ENCODE results near the gene PHC2.

PHC2 gene

DNA sequence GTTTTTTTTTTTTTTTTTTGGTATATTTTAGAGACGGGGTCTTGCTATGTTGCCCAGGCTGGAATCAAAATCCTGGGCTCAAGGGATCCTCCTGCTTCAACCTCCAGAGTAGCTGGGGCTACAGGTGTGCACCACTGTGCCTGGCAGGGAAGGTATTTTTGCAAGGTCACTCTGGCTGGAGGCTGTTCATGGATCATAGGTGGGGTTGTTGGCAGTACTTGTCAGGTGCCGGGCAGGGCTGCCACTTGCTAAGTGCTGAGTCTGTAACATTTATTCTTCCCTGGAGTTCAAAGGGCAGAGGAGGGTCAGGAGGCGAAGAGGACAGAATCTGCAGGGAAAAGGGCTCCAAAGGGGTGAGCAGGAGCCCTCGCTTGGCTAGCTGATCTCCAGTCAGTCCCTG lies 134.1 kb downstream of the PHC2 start:
- no peaks in the 10 kb centered on the region for H3K36me3 ChIP-seq (ENCODE audit: insufficient read depth)
- no peak for TF ChIP-seq CTCF (conservative IDR thresholded peaks at IDR 0.05; ENCODE audit: low read depth, low read length)
- H3K27ac ChIP-seq, result no peak overlapping the region
- peaks cover 3% of the 10 kb centered on the region for H3K4me1 ChIP-seq (ENCODE audit: low read depth, poor library complexity, severe bottlenecking)
- no peak overlapping the region for H3K9ac ChIP-seq
- no peak overlapping the region for H3K4me3 ChIP-seq (IDR thresholded peaks at IDR 0.05; ENCODE audit: insufficient read depth, low read depth, low read length)
- H4K20me1 ChIP-seq (ENCODE audit: insufficient read depth), result no peaks in the 10 kb centered on the region
- H3K79me2 ChIP-seq (ENCODE audit: insufficient read depth, low read depth), result no peaks in the 10 kb centered on the region
- H2AFZ ChIP-seq (ENCODE audit: low read depth), result no peak overlapping the region
- H3K27me3 ChIP-seq (ENCODE audit: insufficient read depth, low read depth), result no peaks in the 10 kb centered on the region
- H3K4me2 ChIP-seq, result no peak overlapping the region

DNA sequence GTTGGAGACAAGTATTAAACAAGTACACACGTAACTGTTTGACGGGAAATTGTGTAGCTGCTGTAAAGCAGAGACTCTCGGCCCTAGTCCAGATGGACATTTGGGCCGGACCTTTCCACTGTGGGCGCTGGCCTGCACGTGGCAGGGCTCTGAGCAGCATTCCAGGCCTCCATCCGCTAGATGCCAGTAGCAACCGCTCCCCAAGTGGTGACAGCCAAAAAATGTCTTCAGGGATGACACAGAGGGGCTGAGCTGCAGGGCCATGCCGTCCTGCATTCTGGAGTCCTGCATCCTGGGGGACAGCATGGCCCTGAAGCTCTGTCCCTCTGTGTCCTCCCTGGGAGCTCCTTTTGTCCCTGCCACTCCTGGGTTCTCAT lies 134.8 kb downstream of the PHC2 start:
- peaks cover 3% of the 10 kb centered on the region for H3K4me1 ChIP-seq (ENCODE audit: low read depth, poor library complexity, severe bottlenecking)
- no peak for TF ChIP-seq CTCF (conservative IDR thresholded peaks at IDR 0.05; ENCODE audit: low read depth, low read length)
- H3K36me3 ChIP-seq (ENCODE audit: insufficient read depth), result no peaks in the 10 kb centered on the region
- H3K4me3 ChIP-seq (IDR thresholded peaks at IDR 0.05; ENCODE audit: insufficient read depth, low read depth, low read length), result no peak overlapping the region
- H4K20me1 ChIP-seq (ENCODE audit: insufficient read depth), result no peaks in the 10 kb centered on the region
- H3K27me3 ChIP-seq (ENCODE audit: insufficient read depth, low read depth), result no peaks in the 10 kb centered on the region
- H2AFZ ChIP-seq (ENCODE audit: low read depth), result no peak overlapping the region; the same call in 1 of the 2 replicates
- H3K9ac ChIP-seq, result no peak overlapping the region
- no peak overlapping the region for H3K4me2 ChIP-seq
- no peak overlapping the region for H3K27ac ChIP-seq
- no peaks in the 10 kb centered on the region for H3K79me2 ChIP-seq (ENCODE audit: insufficient read depth, low read depth)

GRCh38 chr1:33295450-33296081 lies 135.3 kb downstream of the PHC2 start:
- Histone ChIP-seq H3K4me1 (ENCODE audit: low read depth, poor library complexity, severe bottlenecking) (peaks cover 3% of the 10 kb centered on the region), H2AFZ (ENCODE audit: low read depth) (peak overlapping the region; percentile 23; the same call in 1 of the 2 replicates), H3K9ac (no peak overlapping the region), H4K20me1 (ENCODE audit: insufficient read depth) (no peaks in the 10 kb centered on the region), H3K4me2 (no peak overlapping the region), H3K27ac (no peak overlapping the region), H3K27me3 (ENCODE audit: insufficient read depth, low read depth) (no peaks in the 10 kb centered on the region), H3K4me3 (IDR thresholded peaks at IDR 0.05; ENCODE audit: insufficient read depth, low read depth, low read length) (no peak overlapping the region), H3K79me2 (ENCODE audit: insufficient read depth, low read depth) (no peaks in the 10 kb centered on the region), H3K36me3 (ENCODE audit: insufficient read depth) (no peaks in the 10 kb centered on the region)
- TF ChIP-seq CTCF (conservative IDR thresholded peaks at IDR 0.05; ENCODE audit: low read depth, low read length), result peak; percentile 92

- no peaks in the 10 kb centered on the region for H3K36me3 ChIP-seq (ENCODE audit: insufficient read depth)
Observed at GRCh38 chr1:33295023-33295422, 135.9 kb downstream of the PHC2 start.

More at GRCh38 chr1:33295023-33295422, 135.9 kb downstream of the PHC2 start:
- Histone ChIP-seq H4K20me1 (ENCODE audit: insufficient read depth) (no peaks in the 10 kb centered on the region), H2AFZ (ENCODE audit: low read depth) (peak overlapping the region; percentile 23; the same call in 1 of the 2 replicates), H3K79me2 (ENCODE audit: insufficient read depth, low read depth) (no peaks in the 10 kb centered on the region), H3K9ac (no peak overlapping the region), H3K27ac (no peak overlapping the region), H3K4me1 (ENCODE audit: low read depth, poor library complexity, severe bottlenecking) (peaks cover 3% of the 10 kb centered on the region), H3K4me3 (IDR thresholded peaks at IDR 0.05; ENCODE audit: insufficient read depth, low read depth, low read length) (no peak overlapping the region), H3K27me3 (ENCODE audit: insufficient read depth, low read depth) (no peaks in the 10 kb centered on the region), H3K4me2 (no peak overlapping the region)
- no peak for TF ChIP-seq CTCF (conservative IDR thresholded peaks at IDR 0.05; ENCODE audit: low read depth, low read length)

Measured in KMS-11 (cell line).